HTERT RPE-1 (cell line): ENCODE results near the gene GHRH.

Experiments used
- in situ Hi-C: fragments of 300-500 bp; cut with MboI; formaldehyde crosslinking; loops from 4 replicates; pipeline ENCODE4 v1.14.3; 2020; ENCODE audit warnings: low sequenced_read_pairs

Gene GHRH

DNA sequence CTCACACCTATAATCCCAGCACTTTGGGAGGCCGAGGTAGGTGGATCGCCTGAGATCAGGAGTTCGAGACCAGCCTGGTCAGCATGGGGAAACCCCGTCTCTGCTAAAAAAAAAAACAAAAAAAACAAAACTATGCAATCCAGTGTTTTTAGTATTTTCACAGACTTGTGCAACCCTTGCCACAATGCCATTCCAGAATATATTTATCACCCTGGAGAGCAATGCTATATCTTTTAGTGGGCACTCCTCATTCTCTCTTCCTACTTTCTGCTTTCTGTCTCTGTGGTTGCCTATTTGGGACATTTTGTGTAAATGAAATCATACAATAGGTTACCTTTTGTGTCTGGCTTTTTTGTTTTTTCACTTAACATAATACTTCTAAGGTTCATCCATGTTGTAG is 43.2 kb downstream of the GHRH start:
- in situ Hi-C loops = no loop called here

DNA sequence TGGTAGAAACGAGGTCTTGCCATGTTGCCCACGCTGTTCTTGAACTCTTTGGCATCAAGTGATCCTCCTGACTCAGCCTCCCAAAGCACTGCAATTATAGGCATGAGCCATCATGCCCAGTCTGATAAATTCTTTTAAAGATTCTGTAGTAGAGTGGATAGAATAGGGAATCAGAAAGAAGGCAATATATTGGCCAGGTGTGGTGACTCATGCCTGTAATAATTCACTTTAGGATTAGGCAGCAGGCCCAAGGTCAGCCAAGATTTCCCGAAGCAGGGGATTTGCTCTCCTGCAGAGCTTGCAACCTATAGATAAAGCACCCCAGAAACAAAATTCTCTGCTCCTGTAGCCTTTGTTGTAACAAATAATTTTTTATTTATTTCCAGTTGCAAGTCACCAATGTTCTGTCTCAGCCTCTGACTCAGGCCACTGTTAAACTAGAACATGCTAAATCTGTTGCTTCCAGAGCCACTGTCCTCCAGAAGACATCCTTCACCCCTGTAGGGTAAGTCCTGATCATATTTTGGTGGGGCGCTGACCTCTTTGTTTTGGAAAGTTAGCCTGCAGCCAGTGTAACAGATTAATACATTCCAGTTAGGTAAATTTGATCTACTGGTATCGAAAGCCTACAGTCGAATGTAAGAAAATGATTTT is 51.8 kb downstream of the GHRH start:
- in situ Hi-C loops = no loop called here

DNA sequence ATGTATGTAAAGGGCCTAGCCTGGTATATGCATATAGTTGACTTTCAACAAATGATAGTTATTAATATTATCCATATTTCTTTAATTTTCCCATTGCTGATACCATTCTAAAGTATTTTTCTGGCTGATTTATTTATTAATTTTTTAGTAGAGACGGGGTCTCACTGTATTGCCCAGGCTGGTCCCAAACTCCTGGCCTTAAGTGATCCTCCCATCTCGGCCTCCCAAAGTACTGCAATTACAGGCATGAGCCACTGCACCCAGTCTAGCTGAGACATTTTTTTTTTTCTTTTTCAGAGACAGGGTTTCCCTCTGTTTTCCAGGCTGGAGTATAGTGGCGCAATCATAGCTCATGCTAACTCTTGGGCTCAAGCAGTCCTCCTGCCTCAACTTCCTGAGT is 52.4 kb downstream of the GHRH start:
- in situ Hi-C loops = no loop called here

DNA sequence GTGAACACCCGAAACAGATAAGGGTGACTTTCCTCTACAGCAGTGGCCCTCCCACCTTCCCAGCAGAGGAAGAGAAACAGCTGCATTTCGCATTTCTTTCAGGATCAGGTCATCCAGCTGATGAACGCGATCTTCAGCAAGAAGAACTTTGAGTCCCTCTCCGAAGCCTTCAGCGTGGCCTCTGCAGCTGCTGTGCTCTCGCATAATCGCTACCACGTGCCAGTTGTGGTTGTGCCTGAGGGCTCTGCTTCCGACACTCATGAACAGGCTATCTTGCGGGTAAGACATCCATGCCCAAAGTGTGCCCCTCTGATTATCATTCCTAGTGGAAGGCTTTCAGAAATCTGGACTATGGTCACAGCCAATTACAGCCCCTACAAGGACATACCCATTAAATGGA is 54.4 kb downstream of the GHRH start:
- in situ Hi-C loops = no loop called here

DNA sequence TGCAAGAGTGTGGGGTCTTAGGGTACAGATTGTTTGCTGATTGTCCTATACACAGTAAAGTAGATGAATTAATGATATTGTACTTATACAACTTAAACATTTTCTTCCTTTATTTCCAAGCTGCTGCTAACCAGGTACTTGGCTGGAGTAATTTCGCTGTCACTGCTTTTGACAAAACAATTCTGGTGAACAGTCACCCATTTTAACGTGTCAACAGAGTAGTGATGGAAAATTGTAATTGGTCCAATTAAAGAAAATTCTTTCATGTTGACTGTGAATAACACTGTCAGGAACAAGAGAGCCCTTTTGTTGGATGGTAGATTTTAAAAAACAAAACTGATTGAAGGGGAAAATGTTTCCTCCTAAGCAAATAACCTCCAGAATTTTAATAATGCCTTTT is 55.8 kb downstream of the GHRH start:
- in situ Hi-C loops = no loop called here

DNA sequence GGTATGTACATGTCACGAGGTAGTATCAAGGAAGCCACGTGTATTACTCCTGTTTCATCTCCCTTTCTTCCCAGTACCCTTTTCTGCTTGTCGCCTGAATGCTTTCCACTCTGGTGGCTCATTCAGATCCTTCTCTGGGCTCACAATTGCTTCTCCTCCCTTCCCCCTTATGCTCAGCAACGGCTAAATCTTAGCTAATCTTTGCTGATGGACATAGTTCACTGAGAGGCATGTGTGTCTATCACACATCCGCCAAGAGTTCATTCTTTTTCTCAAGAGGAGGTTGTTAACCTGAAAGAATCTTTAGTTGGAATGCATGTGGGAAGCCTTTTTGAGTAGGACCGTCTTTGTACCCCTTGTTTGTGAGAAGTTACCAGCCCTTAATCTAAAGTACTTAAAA is 56.5 kb downstream of the GHRH start:
- in situ Hi-C loops = no loop called here

DNA sequence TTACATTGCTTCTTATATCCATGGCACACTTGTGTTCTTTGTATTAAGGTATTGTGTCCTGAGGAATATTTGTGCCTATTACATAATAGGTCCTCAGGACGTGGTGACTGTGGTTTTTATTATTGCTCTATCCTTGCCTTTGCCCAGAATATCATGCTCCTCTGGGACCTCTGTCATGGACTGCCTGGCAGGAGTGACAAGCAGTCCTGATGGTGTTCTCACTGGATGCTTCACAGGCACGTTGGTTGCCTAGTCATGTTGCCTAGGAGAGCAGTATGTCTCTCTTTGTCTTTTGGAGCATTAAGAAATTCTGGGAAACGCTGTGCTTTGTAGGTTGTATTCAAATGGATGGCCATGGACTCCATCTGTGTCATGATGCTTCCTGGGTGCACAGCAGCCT is 57.6 kb downstream of the GHRH start:
- in situ Hi-C loops = no loop called here

DNA sequence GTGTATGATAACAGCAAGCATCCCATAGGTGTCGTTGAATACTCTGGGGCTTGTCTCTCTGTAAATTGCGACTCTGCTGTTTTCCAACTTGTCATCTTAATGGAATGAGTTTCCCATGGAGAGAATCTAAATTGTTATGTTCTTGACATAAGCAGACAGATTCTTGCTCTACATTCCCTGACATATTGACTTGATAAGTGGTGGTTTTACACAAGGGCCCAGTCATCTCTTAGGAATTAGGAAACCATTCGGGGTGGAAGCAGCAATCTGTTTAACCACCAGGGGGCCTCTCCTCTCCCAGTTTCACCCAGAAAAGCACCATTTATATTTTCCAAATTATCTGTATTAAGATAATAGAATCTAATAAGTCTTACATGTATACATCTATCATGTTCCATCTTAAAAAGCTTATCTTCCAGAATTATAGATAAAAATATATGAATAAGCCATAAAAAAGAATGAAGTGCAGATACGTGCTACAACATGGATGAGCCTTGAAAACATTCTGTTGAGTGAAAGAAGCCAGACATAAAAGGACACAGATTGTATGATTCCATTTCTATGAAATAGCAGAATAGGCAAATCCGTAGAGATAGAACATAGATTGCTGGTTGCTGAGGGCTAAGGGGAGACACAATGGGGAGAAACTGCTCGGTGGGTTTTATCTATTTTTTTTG is 59.2 kb downstream of the GHRH start:
- in situ Hi-C loops = no loop called here

DNA sequence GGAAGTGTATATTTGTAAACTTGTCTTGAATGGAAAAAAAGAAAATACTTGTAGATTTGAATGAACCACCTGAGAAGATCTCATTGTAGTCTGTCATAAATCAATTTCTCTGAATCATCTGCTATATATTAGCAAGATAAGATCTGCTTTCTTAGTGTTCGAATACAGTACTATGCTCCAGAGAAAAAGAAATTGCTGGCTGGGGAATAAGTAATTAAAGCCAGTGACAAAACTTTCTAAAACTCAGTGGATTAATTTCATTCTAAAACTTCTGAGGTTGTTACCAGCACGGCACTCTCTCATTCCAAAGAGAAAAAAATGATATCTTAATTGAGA is 59.8 kb downstream of the GHRH start:
- in situ Hi-C loops = no loop called here
